Brain microvascular endothelial cell (primary cell): ENCODE results near the gene SYT14.
"Not testable (repeated sequence)": the region's sequence is repeated elsewhere in the genome, so short reads cannot be mapped to it uniquely, and the experiment has no call there.

ENCODE experiments used
- DNase-seq: peaks from one replicate; pipeline ENCODE4 v3.0.0-alpha.2; 2020
- H3K27ac ChIP-seq: fragments of 250-450 bp; sonication (Bioruptor Pico); 2 replicates; pipeline ENCODE4 v1.5.1; 2020; ENCODE audit warnings: mild to moderate bottlenecking, moderate library complexity
- H3K27me3 ChIP-seq: fragments of 250-450 bp; sonication (Bioruptor Pico); replicated peaks from 2 replicates; pipeline ENCODE4 v1.5.1; 2020; ENCODE audit warnings: mild to moderate bottlenecking
- H3K36me3 ChIP-seq: fragments of 250-450 bp; sonication (Bioruptor Pico); replicated peaks from 2 replicates; pipeline ENCODE4 v1.5.1; 2020; ENCODE audit warnings: mild to moderate bottlenecking
- H3K4me3 ChIP-seq: 2 replicates; pipeline ENCODE4 v1.5.1; 2011; ENCODE audit warnings: low read depth, mild to moderate bottlenecking, control low read depth, low read length, moderate library complexity
- CTCF ChIP-seq: IDR thresholded peaks from 2 replicates; pipeline ENCODE4 v1.5.1; 2011; ENCODE audit warnings: low read depth, mild to moderate bottlenecking, moderate library complexity, low read length, control low read depth, inconsistent platforms; ENCODE audit errors: missing control alignments
- in situ Hi-C: cut with HindIII; loops from 2 replicates; pipeline ENCODE4 v1.10.0; 2017; ENCODE audit warnings: low sequenced_read_pairs, low pct_ligation_motif_present

The SYT14 gene

DNA sequence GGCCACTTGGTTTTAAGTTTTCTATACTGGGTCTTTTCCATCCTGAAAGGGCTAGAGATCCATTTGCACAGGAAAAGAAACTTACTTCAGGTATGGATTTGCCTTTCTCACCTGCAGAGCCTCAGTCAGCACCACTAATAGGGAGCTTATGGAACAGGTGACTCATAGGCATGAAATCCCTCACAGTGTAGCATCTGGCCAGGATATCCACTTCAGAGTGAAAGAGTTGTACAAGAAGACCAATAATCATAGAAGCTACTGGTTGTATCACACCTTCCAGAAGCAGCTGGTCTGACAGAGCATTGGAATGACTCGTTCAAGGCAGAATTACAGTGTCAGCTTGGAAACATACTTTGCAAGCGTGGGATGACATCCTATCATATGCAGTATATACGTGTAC is 26.3 kb upstream of the SYT14 start:
- Histone ChIP-seq H3K36me3 (no peaks in the 10 kb centered on the region), H3K4me3 (no peak overlapping the region), H3K27ac (no peak overlapping the region), H3K27me3 (no peaks in the 10 kb centered on the region)
- in situ Hi-C loops: no loop called here
- TF ChIP-seq CTCF: no peak
- DNase-seq: no peak

DNA sequence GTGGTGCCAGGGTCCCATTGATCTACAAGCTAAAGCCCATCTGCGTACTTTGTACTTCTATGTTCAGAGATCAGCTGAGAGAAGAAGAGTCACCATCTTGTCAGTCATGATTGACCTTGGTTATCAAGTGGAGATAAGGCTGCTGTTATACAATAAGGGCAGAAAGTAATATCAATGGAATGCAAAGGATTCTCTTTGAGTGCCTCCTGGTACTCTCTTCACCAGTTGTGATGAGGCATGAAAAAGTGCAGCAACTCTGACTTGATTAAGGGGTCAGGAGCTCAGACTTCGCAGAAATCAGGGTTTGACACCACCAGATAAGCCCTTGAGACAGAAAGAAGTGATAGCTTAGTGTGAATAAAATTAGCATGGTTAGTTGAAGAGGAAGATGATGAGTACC is 25.7 kb upstream of the SYT14 start:
- no peak for TF ChIP-seq CTCF
- H3K4me3 ChIP-seq: no peak overlapping the region
- in situ Hi-C loops: no loop called here
- no peaks in the 10 kb centered on the region for H3K27me3 ChIP-seq
- no peak overlapping the region for H3K27ac ChIP-seq
- H3K36me3 ChIP-seq: no peaks in the 10 kb centered on the region
- no peak for DNase-seq

DNA sequence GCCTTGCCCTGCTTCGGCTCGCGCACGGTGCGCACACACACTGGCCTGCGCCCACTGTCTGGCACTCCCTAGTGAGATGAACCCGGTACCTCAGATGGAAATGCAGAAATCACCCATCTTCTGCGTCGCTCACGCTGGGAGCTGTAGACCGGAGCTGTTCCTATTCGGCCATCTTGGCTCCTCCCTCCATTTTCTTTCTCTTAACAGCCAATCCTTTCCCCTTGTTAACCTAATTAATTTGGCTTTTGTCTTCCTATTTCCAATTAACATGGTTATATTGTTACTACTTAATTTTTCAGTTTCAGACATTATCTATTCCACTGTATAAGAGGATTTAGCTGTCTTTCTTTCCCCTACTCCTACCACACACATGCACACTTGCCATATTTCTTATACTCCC is 18.4 kb upstream of the SYT14 start:
- H3K36me3 ChIP-seq, H3K27me3 ChIP-seq, H3K27ac ChIP-seq, in situ Hi-C loops, DNase-seq, H3K4me3 ChIP-seq: not testable (repeated sequence)

DNA sequence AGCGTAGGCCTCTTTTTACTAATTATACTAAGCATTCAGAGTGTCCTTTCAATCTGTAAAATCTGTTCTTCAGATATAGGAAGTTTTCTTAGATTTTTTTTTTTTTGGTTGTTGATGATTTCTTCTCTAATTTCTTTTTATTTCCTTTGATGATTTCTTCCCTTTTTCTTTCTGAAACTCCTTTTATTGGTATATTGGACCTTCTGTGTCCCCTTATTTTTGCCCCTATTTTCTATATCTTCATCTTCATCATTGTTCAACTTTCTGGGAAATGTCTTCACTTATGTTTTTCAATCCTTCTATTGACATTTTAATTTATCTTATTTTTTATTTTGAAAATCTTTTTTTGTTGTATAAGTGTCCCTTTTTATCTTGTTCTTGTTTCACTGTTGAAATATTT is 17.2 kb upstream of the SYT14 start:
- Histone ChIP-seq H3K36me3 (no peaks in the 10 kb centered on the region), H3K4me3 (no peak overlapping the region), H3K27ac (no peak overlapping the region), H3K27me3 (no peaks in the 10 kb centered on the region)
- in situ Hi-C loops: no loop called here
- no peak for DNase-seq
- TF ChIP-seq CTCF: no peak

- no peak for TF ChIP-seq CTCF
- no peaks in the 10 kb centered on the region for H3K27me3 ChIP-seq
- no peak overlapping the region for H3K4me3 ChIP-seq
- in situ Hi-C loops: no loop called here
- no peak overlapping the region for H3K27ac ChIP-seq
- DNase-seq: no peak
- no peaks in the 10 kb centered on the region for H3K36me3 ChIP-seq
These were observed 13.6 kb upstream of the SYT14 start for GRCh38 chr1:209924390-209924789.

GRCh38 chr1:209926045-209926444 is 12.0 kb upstream of the SYT14 start:
- H3K4me3 ChIP-seq: no peak overlapping the region
- peak; percentile 4 for TF ChIP-seq CTCF
- DNase-seq: peak; percentile 76
- H3K36me3 ChIP-seq: no peaks in the 10 kb centered on the region
- no peak overlapping the region for H3K27ac ChIP-seq
- H3K27me3 ChIP-seq: no peaks in the 10 kb centered on the region
- in situ Hi-C loops: no loop called here
